KMS-11 (cell line): ENCODE measurements around the gene WNT9A.

Source experiments
- H2AFZ ChIP-seq: fragments of 200-600 bp; sonication (generic); 2 replicates; pipeline ENCODE4 v1.6.1; 2016; ENCODE audit warnings: antibody characterized with exemption, mixed run types, low read depth
- H3K27ac ChIP-seq: fragments of 200-600 bp; sonication (generic); 2 replicates; pipeline ENCODE4 v1.6.1; 2016; ENCODE audit warnings: mild to moderate bottlenecking, mixed run types
- H3K27me3 ChIP-seq: fragments of 200-600 bp; sonication (generic); 2 replicates; pipeline ENCODE4 v1.6.1; 2017; ENCODE audit warnings: mild to moderate bottlenecking, low read depth, mixed run types, moderate library complexity; ENCODE audit not compliant: insufficient read depth
- H3K36me3 ChIP-seq: fragments of 200-600 bp; sonication (generic); 2 replicates; pipeline ENCODE4 v1.6.1; 2017; ENCODE audit warnings: mild to moderate bottlenecking, mixed run types; ENCODE audit not compliant: insufficient read depth
- H3K4me1 ChIP-seq: fragments of 200-600 bp; sonication (generic); 2 replicates; pipeline ENCODE4 v1.6.1; 2016; ENCODE audit warnings: mild to moderate bottlenecking, low read depth, mixed run types; ENCODE audit not compliant: poor library complexity, severe bottlenecking
- H3K4me2 ChIP-seq: fragments of 200-600 bp; sonication (generic); 2 replicates; pipeline ENCODE4 v1.7.0; 2016; ENCODE audit warnings: mild to moderate bottlenecking, mixed run types
- H3K4me3 ChIP-seq: fragments of 200-600 bp; sonication (generic); IDR thresholded peaks from 2 replicates; pipeline ENCODE4 v1.6.1; 2017; ENCODE audit warnings: low read depth, low read length, mixed read lengths; ENCODE audit not compliant: insufficient read depth
- H3K79me2 ChIP-seq: fragments of 200-600 bp; sonication (generic); 2 replicates; pipeline ENCODE4 v1.6.1; 2016; ENCODE audit warnings: low read depth, mixed run types; ENCODE audit not compliant: insufficient read depth
- H3K9ac ChIP-seq: fragments of 200-600 bp; sonication (generic); 2 replicates; pipeline ENCODE4 v1.6.1; 2016; ENCODE audit warnings: mild to moderate bottlenecking, mixed run types
- H4K20me1 ChIP-seq: fragments of 200-600 bp; sonication (generic); 2 replicates; pipeline ENCODE4 v1.6.1; 2016; ENCODE audit warnings: mild to moderate bottlenecking, mixed run types; ENCODE audit not compliant: insufficient read depth
- CTCF ChIP-seq: fragments of 200-600 bp; sonication (generic); conservative IDR thresholded peaks from 2 replicates; pipeline ENCODE4 v1.6.1; 2017; ENCODE audit warnings: low read depth, mild to moderate bottlenecking, antibody characterized with exemption, low read length, moderate library complexity, mixed read lengths

WNT9A gene

GRCh38 chr1:227903614-227904501 is 43.9 kb downstream of the WNT9A start:
- Histone ChIP-seq H3K9ac (no peak overlapping the region), H3K4me3 (no peak overlapping the region), H3K4me1 (no peaks in the 10 kb centered on the region), H3K79me2 (no peaks in the 10 kb centered on the region), H4K20me1 (no peaks in the 10 kb centered on the region), H2AFZ (no peak overlapping the region), H3K4me2 (no peak overlapping the region), H3K36me3 (no peaks in the 10 kb centered on the region), H3K27me3 (peaks cover 4% of the 10 kb centered on the region; the same call in 1 of the 2 replicates), H3K27ac (no peak overlapping the region)
- TF ChIP-seq CTCF, result no peak

- H3K79me2 ChIP-seq, result no peaks in the 10 kb centered on the region
- H3K4me2 ChIP-seq, result no peak overlapping the region
- no peak overlapping the region for H2AFZ ChIP-seq
- no peaks in the 10 kb centered on the region for H3K36me3 ChIP-seq
- no peaks in the 10 kb centered on the region for H4K20me1 ChIP-seq
- no peaks in the 10 kb centered on the region for H3K4me1 ChIP-seq
- no peak for TF ChIP-seq CTCF
- H3K27me3 ChIP-seq, result peaks cover 2% of the 10 kb centered on the region; the same call in 1 of the 2 replicates
- H3K9ac ChIP-seq, result no peak overlapping the region
- H3K27ac ChIP-seq, result no peak overlapping the region
- no peak overlapping the region for H3K4me3 ChIP-seq
Observed at GRCh38 chr1:227903061-227903521, 44.6 kb downstream of the WNT9A start.

- no peak overlapping the region for H2AFZ ChIP-seq
- H3K4me2 ChIP-seq, result no peak overlapping the region
- H3K4me1 ChIP-seq, result no peaks in the 10 kb centered on the region
- H3K9ac ChIP-seq, result no peak overlapping the region
- TF ChIP-seq CTCF, result no peak
- no peaks in the 10 kb centered on the region for H4K20me1 ChIP-seq
- no peak overlapping the region for H3K27ac ChIP-seq
- no peak overlapping the region for H3K4me3 ChIP-seq
- H3K79me2 ChIP-seq, result no peaks in the 10 kb centered on the region
- no peaks in the 10 kb centered on the region for H3K36me3 ChIP-seq
- H3K27me3 ChIP-seq, result peaks cover 2% of the 10 kb centered on the region; the same call in 1 of the 2 replicates
Observed at GRCh38 chr1:227902641-227902990, 45.1 kb downstream of the WNT9A start.

- H3K36me3 ChIP-seq, result no peaks in the 10 kb centered on the region
- no peak for TF ChIP-seq CTCF
- no peak overlapping the region for H3K4me3 ChIP-seq
- no peak overlapping the region for H3K9ac ChIP-seq
- no peaks in the 10 kb centered on the region for H3K4me1 ChIP-seq
- H3K79me2 ChIP-seq, result no peaks in the 10 kb centered on the region
- no peak overlapping the region for H3K4me2 ChIP-seq
- H2AFZ ChIP-seq, result no peak overlapping the region
- H3K27ac ChIP-seq, result no peak overlapping the region
- H3K27me3 ChIP-seq, result peaks cover 2% of the 10 kb centered on the region; the same call in 1 of the 2 replicates
- no peaks in the 10 kb centered on the region for H4K20me1 ChIP-seq
Observed at GRCh38 chr1:227901906-227902640, 45.7 kb downstream of the WNT9A start.
